CD4-positive, alpha-beta T cell (primary cell): ENCODE data around the gene MSH2. TPM values are rescaled to one million over a fixed set of nuclear protein-coding genes. Genes with fewer than 3 reads are reported as not detected.

ENCODE experiments used
- ATAC-seq: fragments of 200-7000 bp; cut with Tn5 transposase; one replicate; pipeline ENCODE4 v1.10.0; 2022; ENCODE audit warnings: mild to moderate bottlenecking; ENCODE audit not compliant: poor library complexity
- CTCF ChIA-PET: fragments of 350-600 bp; sonication (Branson Sonifier 250); formaldehyde crosslinking; loops from one replicate; lab custom pipeline; 2021; ENCODE audit warnings: antibody characterized with exemption, inconsistent platforms; lab: Charles Lee
- POLR2A ChIA-PET: fragments of 350-600 bp; sonication (Branson Sonifier 250); formaldehyde crosslinking; loops from one replicate; lab custom pipeline; 2021; ENCODE audit warnings: antibody characterized with exemption, inconsistent platforms; lab: Charles Lee
- DNase-seq, 14 experiments: peaks; one replicate each; pipeline ENCODE4 v3.0.0-alpha.2; 2013 to 2020; ENCODE audit warnings: mixed read lengths in 2 of 14
- H3K27ac ChIP-seq, 2 donors: one replicate each; pipeline versions ENCODE4 v1.5.1 to v1.7.0; 2013; ENCODE audit warnings: low read length in 2 of 2, low read depth in 1 of 2, mild to moderate bottlenecking in 1 of 2
- H3K27me3 ChIP-seq, 2 experiments: 1 replicate in 1 of 2; 2 replicates in 1 of 2; pipeline versions ENCODE4 v1.6.1 to v1.7.0; 2013; ENCODE audit warnings: low read length in 2 of 2, control low read depth in 1 of 2, mild to moderate bottlenecking in 1 of 2, moderate library complexity in 1 of 2; ENCODE audit not compliant: insufficient read depth in 2 of 2, control insufficient read depth in 1 of 2
- H3K36me3 ChIP-seq: one replicate; pipeline ENCODE4 v1.6.1; 2013; ENCODE audit warnings: low read length, control low read depth; ENCODE audit not compliant: insufficient read depth
- H3K4me1 ChIP-seq: one replicate; pipeline ENCODE4 v1.6.1; 2013; ENCODE audit warnings: low read length, control low read depth; ENCODE audit not compliant: insufficient read depth
- H3K4me3 ChIP-seq: one replicate; pipeline ENCODE4 v1.5.1; 2013; ENCODE audit warnings: mild to moderate bottlenecking, low read length, moderate library complexity
- H3K9me3 ChIP-seq, 2 experiments: 1 replicate in 1 of 2; 2 replicates in 1 of 2; pipeline versions ENCODE4 v1.6.1 to v1.7.0; 2013; ENCODE audit warnings: low read length in 2 of 2, mild to moderate bottlenecking in 2 of 2, control low read depth in 1 of 2, moderate library complexity in 1 of 2; ENCODE audit not compliant: control insufficient read depth in 1 of 2, insufficient read depth in 1 of 2
- H3K27ac Mint-ChIP-seq: one replicate; pipeline ENCODE4 v1.8.0; 2020; ENCODE audit warnings: mixed read lengths
- H3K27me3 Mint-ChIP-seq: one replicate; pipeline ENCODE4 v1.8.0; 2021; ENCODE audit warnings: mixed read lengths
- H3K36me3 Mint-ChIP-seq: one replicate; pipeline ENCODE4 v1.8.0; 2021; ENCODE audit warnings: low read depth, mixed read lengths
- H3K4me1 Mint-ChIP-seq: one replicate; pipeline ENCODE4 v1.8.0; 2021; ENCODE audit warnings: low read depth, mixed read lengths
- H3K4me3 Mint-ChIP-seq: one replicate; pipeline ENCODE4 v1.8.0; 2020; ENCODE audit warnings: mild to moderate bottlenecking, mixed read lengths
- H3K9me3 Mint-ChIP-seq: one replicate; pipeline ENCODE4 v1.8.0; 2020; ENCODE audit warnings: mixed read lengths
- intact Hi-C, 2 experiments: fragments of 100-400 bp; cut with DNase I in 1 of 2; cut with micrococcal nuclease in 1 of 2; formaldehyde crosslinking; loops; one replicate each; pipeline versions ENCODE4 v1.15.1 to v1.9.0; 2023 to 2025; cut with DNase I, micrococcal nuclease
- microRNA-seq: library from miRNA; unstranded; fragments of <30 nt; microRNA quantifications from one replicate; pipeline ENCODE4 v1.2.0, GENCODE V29; 2021; ENCODE audit warnings: borderline microRNAs expressed, borderline replicate concordance
- total RNA-seq, 174 experiments: library from RNA in 2 of 174; stranded (reverse) in 2 of 174; gene quantifications; one replicate each; pipeline ENCODE4 v1.2.3 and lab custom pipeline; 2021 to 2026
- TF ChIP-seq, protein P1 (sequence below): fragments of 200-600 bp; IDR thresholded peaks from one replicate; pipeline ENCODE4 v1.8.0; 2022; ENCODE audit warnings: antibody characterized with exemption, mild to moderate bottlenecking

Gene MSH2
- total RNA-seq, 2 experiments from 2014 or later: 7.1 to 8.2 TPM

- Mint-ChIP-seq H3K27ac (no peak overlapping the region), H3K4me3 (no peak overlapping the region), H3K27me3 (no peaks in the 10 kb centered on the region), H3K9me3 (no peaks in the 10 kb centered on the region), H3K4me1 (no peaks in the 10 kb centered on the region), H3K36me3 (no peaks in the 10 kb centered on the region)
- Histone ChIP-seq H3K4me3 (no peak overlapping the region), H3K9me3 (no peaks in the 10 kb centered on the region), H3K4me1 (no peaks in the 10 kb centered on the region), H3K36me3 (no peaks in the 10 kb centered on the region), H3K27me3 (no peaks in the 10 kb centered on the region), H3K27ac (no peak overlapping the region)
- intact Hi-C loops: no loop called here
- TF ChIP-seq, protein P1, sequence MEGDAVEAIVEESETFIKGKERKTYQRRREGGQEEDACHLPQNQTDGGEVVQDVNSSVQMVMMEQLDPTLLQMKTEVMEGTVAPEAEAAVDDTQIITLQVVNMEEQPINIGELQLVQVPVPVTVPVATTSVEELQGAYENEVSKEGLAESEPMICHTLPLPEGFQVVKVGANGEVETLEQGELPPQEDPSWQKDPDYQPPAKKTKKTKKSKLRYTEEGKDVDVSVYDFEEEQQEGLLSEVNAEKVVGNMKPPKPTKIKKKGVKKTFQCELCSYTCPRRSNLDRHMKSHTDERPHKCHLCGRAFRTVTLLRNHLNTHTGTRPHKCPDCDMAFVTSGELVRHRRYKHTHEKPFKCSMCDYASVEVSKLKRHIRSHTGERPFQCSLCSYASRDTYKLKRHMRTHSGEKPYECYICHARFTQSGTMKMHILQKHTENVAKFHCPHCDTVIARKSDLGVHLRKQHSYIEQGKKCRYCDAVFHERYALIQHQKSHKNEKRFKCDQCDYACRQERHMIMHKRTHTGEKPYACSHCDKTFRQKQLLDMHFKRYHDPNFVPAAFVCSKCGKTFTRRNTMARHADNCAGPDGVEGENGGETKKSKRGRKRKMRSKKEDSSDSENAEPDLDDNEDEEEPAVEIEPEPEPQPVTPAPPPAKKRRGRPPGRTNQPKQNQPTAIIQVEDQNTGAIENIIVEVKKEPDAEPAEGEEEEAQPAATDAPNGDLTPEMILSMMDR: no peak
- POLR2A ChIA-PET: no interaction called here
- DNase-seq: no peak
- CTCF ChIA-PET: no interaction called here
- ATAC-seq: no peak
Measured at GRCh38 chr2:47530105-47530760, 127.3 kb downstream of the MSH2 start.

- no peak for ATAC-seq
- intact Hi-C loops: no loop called here
- no peak for DNase-seq
- no peaks in the 10 kb centered on the region for H3K9me3 ChIP-seq
- H3K4me1 Mint-ChIP-seq: no peaks in the 10 kb centered on the region
- H3K36me3 Mint-ChIP-seq: no peaks in the 10 kb centered on the region
- no peak overlapping the region for H3K4me3 ChIP-seq
- POLR2A ChIA-PET: no interaction called here
- H3K27ac Mint-ChIP-seq: no peak overlapping the region
- TF ChIP-seq, protein P1: no peak
- no peak overlapping the region for H3K4me3 Mint-ChIP-seq
- no peaks in the 10 kb centered on the region for H3K27me3 ChIP-seq
- CTCF ChIA-PET: no interaction called here
- no peaks in the 10 kb centered on the region for H3K36me3 ChIP-seq
- no peaks in the 10 kb centered on the region for H3K4me1 ChIP-seq
- H3K27me3 Mint-ChIP-seq: peaks cover 4% of the 10 kb centered on the region
- H3K9me3 Mint-ChIP-seq: no peaks in the 10 kb centered on the region
- H3K27ac ChIP-seq: no peak overlapping the region
Measured at GRCh38 chr2:47531378-47532042, 128.6 kb downstream of the MSH2 start.

Small RNA genes within 50 kb of the gene (microRNA-seq; reads per million reads assigned to microRNA genes)
- gene MIR559: not detected

Other genes with a start within 250 kb of the MSH2 start
- not detected for gene STPG4, start 247.8 kb upstream of the MSH2 start, total RNA-seq
- gene CALM2, start 226.6 kb upstream of the MSH2 start, total RNA-seq: 100 to 1,000 TPM; 152 to 155 TPM
- gene EPCAM, start 33.8 kb upstream of the MSH2 start, total RNA-seq: not detected
- gene KCNK12, start 167.8 kb downstream of the MSH2 start, total RNA-seq: under 1 TPM; 0.11 to 0.20 TPM